Stimulated activated CD8-positive, alpha-beta memory T cell treated with anti-CD3 and anti-CD28 coated beads, Interleukin-7, amount 100 ng/mL, for 48 hours (primary cell): ENCODE results near the gene TRAPPC14.

ENCODE experiments used
- DNase-seq, 2 donors: peaks; one replicate each; pipeline ENCODE4 v3.0.0-alpha.2; 2020; ENCODE audit warnings: low read depth in 1 of 2; ENCODE audit errors: extremely low read depth in 1 of 2

TRAPPC14 gene

GRCh38 chr7:100173806-100174495 lies 15.4 kb upstream of the TRAPPC14 start:
- no peak for DNase-seq

GRCh38 chr7:100171840-100172239 lies 13.3 kb upstream of the TRAPPC14 start:
- DNase-seq = no peak

- no peak for DNase-seq
Measured at GRCh38 chr7:100171087-100171681, 12.7 kb upstream of the TRAPPC14 start.

GRCh38 chr7:100170101-100170897 lies 11.8 kb upstream of the TRAPPC14 start:
- no peak for DNase-seq

GRCh38 chr7:100169147-100169850 lies 10.8 kb upstream of the TRAPPC14 start:
- DNase-seq = no peak

- DNase-seq = no peak
Measured at GRCh38 chr7:100167912-100168323, 9.4 kb upstream of the TRAPPC14 start.

- no peak for DNase-seq
Measured at GRCh38 chr7:100166970-100167911, 8.7 kb upstream of the TRAPPC14 start.

- DNase-seq = no peak
Measured at GRCh38 chr7:100166317-100166940, 7.9 kb upstream of the TRAPPC14 start.

GRCh38 chr7:100163871-100164270 lies 5.3 kb upstream of the TRAPPC14 start:
- no peak for DNase-seq

- DNase-seq = no peak
Measured at GRCh38 chr7:100163006-100163531, 4.5 kb upstream of the TRAPPC14 start.

- no peak for DNase-seq
Measured at GRCh38 chr7:100160067-100160466, 1.5 kb upstream of the TRAPPC14 start.

- no peak for DNase-seq
Measured at GRCh38 chr7:100159099-100159623, 638 bp upstream of the TRAPPC14 start.

GRCh38 chr7:100157334-100158228 lies 942 bp downstream of the TRAPPC14 start:
- no peak for DNase-seq

- no peak for DNase-seq
Measured at GRCh38 chr7:100157069-100157333, 1.5 kb downstream of the TRAPPC14 start.

GRCh38 chr7:100156331-100157068 lies 2.0 kb downstream of the TRAPPC14 start:
- no peak for DNase-seq

- DNase-seq = no peak
Measured at GRCh38 chr7:100155553-100156317, 2.8 kb downstream of the TRAPPC14 start.
